ENCODE measurements around the gene CDH15.
"Not testable (repeated sequence)": the region's sequence is repeated elsewhere in the genome, so short reads cannot be mapped to it uniquely, and the experiment has no call there.

Gene CDH15

DNA sequence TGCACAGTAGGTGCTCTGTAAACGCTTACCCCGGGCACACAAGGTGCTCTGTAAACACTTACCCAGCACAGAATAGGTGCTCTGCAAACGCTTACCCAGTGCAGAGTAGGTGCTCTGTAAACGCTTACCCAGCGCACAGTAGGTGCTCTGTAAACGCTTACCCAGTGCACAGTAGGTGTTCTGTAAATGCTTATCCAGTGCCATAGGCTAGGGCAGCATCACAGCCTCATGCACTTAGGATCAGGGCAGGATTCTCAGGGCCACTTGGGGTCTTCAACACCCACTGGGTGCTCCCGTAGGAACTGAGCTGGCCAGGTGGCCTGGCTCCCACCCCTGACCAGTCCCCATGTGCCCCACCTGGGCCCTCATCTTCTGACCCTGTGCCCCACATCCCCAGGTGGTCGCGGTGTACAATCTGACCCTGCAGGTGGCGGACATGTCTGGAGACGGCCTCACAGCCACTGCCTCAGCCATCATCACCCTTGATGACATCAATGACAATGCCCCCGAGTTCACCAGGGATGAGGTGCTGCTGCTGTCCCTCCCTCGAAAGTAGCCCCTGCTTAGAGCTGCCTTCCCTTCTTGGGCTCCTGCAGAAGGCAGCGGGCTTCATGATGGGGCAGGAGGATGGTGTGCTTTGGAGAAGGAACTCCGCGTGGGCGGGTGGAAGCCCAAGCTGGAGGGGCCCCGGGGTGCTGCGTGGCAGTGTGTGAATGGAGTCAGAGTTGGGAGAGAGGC is 15.7 kb downstream of the CDH15 start:
- DNase-seq (ENCODE audit: low read depth, low spot score) = no peak

DNA sequence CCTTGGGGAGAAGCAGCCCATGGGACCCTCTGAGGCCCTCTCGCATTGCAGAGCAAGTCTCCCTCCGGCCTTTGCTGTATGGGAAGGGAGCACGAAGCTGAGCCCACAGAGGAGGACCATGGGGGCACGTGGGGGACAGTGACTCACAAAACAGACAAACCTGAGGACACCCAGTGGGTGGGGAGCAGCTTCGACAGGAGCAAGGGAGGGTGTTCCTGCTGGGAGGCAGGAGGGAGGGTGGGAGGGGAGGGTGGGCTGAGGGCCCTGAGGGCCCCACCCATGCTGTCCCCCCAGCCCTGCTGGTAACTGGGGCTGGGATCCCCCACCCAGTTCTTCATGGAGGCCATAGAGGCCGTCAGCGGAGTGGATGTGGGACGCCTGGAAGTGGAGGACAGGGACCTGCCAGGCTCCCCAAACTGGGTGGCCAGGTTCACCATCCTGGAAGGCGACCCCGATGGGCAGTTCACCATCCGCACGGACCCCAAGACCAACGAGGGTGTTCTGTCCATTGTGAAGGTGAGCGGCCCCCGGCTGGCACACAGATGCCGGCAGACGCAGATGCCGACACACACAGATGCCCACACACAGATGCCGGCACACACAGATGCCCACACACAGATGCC is 16.3 kb downstream of the CDH15 start:
- no peak for DNase-seq (ENCODE audit: low read depth, low spot score)

DNA sequence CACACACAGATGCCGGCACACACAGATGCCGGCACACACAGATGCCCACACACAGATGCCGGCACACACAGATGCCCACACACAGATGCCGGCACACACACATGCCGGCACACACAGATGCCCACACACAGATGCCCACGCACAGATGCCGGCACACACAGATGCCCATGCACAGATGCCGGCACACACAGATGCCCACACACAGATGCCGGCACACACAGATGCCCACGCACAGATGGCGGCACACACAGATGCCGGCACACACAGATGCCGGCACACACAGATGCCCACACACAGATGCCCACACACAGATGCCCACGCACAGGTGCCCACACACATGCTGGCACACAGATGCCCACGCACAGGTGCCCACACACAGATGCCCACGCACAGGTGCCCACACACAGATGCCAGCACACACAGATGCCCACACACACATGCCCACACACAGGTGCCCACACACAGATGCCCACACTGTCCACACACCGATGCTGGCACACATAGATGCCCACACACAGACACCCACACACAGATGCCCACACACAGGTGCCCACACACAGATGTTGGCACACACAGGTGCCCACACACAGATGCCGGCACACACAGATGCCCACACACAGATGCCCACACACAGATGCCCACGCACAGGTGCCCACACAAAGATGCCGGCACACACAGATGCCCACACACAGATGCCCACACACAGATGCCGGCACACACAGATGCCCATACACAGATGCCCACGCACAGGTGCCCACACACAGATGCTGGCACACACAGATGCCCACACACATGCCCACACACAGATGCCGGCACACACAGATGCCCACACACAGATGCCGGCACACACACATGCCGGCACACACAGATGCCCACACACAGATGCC is 17.2 kb downstream of the CDH15 start:
- not testable (repeated sequence) for DNase-seq (ENCODE audit: low read depth, low spot score)

DNA sequence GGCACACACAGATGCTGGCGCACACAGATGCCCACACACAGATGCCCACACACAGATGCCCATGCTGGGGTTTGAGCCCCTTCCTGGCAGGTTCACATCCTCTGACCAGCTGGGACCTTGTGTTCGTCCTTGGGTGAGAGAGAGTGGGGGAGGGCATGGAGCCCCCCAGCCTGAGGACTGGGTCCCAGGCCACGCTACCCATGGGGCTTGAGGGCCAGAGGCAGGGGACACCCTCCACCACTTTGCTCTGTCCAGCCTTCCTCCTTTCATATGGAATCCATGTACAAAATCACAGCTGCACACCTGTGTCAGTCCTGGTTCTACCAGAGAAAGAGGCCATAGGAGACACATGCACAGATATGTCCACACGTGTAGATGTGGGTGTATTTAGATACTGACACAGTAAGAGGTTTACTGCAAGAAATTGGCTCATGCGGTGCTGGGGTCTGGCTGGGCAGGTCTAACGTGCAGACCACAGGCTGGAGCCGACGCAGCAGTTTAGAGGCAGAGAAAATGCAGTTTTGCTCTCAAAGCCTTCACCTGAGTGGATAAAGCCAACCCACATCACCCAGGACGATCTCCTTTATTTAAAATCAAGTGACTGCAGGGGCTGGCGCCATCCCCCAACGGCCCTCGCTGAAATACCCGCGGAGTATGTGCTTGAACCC is 17.9 kb downstream of the CDH15 start:
- no peak for DNase-seq (ENCODE audit: low read depth, low spot score)

DNA sequence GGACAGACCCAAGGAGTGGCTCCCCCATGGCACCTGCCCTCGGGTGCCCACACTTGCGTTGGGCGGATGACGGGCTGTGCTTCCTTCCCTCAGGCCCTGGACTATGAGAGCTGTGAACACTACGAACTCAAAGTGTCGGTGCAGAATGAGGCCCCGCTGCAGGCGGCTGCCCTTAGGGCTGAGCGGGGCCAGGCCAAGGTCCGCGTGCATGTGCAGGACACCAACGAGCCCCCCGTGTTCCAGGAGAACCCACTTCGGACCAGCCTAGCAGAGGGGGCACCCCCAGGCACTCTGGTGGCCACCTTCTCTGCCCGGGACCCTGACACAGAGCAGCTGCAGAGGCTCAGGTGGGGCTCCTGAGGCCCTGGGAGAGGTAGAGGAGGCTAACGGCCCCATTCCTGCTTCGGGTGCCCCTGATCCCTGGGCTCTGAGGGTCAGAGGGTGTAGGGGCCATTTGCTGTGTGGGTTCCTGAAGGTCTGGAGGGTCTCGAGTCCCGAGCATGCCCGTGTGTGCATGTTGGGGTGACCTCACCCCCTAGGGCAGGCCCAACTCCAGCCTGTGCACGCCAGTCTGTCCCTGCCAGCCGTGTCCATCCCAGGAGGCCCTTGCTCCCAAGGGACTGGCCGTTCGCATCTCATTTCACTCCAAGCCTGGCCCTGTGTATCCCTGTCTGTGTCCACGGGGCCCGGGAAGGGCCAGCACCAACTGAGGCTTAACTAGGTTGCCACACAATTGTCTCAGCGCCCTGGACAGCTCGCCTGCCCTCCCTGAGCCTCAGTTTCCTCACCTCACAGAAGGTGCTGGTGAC is 18.8 kb downstream of the CDH15 start:
- DNase-seq (ENCODE audit: low read depth, low spot score) = no peak

DNA sequence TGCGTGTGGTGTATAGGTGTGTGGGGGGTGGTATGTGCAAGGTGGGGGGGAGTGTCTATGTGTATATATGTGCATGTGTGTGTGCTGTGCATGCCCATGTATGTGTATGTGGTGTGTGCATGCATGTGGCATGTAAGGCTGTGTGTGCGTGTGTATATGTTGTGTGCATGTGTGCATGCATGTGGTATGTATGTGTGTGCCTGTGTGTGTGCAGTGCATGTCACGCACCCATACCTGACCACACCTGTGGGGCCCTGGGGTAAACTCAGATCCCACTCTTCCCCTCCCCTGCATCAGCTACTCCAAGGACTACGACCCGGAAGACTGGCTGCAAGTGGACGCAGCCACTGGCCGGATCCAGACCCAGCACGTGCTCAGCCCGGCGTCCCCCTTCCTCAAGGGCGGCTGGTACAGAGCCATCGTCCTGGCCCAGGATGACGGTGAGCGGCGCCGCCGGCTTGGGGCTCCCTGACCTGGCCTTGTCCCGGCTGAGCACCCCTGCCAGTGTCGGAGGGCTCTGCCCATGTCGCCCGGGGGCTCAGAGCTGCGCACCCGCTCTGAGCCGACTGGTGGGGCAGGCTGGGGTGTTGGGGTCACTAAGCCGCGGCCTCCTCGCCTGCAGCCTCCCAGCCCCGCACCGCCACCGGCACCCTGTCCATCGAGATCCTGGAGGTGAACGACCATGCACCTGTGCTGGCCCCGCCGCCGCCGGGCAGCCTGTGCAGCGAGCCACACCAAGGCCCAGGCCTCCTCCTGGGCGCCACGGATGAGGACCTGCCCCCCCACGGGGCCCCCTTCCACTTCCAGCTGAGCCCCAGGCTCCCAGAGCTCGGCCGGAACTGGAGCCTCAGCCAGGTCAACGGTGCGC is 19.7 kb downstream of the CDH15 start:
- no peak for DNase-seq (ENCODE audit: low read depth, low spot score)

DNA sequence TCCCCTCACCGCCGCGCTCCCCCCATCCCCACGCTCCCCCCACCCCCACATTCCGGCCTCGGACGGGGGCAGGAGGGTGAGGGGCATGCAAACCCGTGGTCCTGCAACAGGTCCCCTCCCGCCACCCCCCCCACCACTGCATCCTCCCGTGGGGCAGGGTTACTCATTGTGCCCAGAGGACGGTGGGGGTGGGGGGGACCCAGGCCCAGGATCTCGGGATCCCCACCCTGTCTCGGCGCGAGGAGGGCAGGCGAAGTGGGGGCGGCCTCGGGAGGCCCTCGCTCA is 20.3 kb downstream of the CDH15 start:
- DNase-seq (ENCODE audit: low read depth, low spot score) = no peak

DNA sequence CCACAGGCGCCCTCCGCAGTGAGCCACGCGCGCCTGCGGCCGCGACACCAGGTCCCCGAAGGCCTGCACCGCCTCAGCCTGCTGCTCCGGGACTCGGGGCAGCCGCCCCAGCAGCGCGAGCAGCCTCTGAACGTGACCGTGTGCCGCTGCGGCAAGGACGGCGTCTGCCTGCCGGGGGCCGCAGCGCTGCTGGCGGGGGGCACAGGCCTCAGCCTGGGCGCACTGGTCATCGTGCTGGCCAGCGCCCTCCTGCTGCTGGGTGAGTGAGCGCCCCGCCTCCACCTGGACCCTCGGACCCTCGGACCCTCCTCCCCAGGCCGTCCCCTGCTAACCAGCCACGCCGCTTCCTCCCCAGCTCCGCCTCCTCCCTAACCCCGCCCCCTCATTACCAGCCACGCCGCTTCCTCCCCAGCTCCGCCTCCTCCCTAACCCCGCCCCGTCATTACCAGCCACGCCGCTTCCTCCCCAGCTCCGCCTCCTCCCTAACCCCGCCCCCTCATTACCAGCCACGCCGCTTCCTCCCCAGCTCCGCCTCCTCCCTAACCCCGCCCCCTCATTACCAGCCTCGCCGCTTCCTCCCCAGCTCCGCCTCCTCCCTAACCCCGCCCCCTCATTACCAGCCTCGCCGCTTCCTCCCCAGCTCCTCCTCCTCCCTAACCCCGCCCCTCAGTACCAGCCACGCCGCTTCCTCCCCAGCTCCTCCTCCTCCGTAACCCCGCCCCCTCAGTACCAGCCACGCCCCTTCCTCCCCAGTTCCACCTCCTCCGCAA is 20.8 kb downstream of the CDH15 start:
- DNase-seq (ENCODE audit: low read depth, low spot score) = peak; percentile 89

DNA sequence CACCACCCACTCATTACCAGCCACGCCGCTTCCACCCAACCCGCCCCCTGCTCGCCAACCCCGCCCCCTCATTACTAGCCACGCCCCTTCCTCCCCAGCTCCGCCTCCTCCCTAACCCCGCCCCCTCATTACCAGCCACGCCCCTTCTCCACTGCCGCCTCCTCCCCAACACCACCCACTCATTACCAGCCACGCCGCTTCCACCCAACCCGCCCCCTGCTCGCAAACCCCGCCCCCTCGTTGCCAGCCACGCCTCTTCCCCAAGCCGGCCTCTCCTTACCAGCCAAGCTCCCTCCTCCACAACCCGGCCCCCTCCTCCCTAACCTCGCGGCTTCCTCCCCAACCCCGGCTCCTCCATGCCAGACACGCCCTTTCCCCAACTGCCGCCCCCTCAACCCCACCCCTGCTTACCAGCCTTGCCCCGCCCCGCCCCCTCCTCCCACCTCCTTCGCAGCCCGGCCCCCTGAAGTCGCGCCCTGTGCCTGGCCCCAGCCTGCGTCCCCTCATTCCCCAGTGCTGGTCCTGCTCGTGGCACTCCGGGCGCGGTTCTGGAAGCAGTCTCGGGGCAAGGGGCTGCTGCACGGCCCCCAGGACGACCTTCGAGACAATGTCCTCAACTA is 21.5 kb downstream of the CDH15 start:
- DNase-seq (ENCODE audit: low read depth, low spot score) = peak; percentile 88

DNA sequence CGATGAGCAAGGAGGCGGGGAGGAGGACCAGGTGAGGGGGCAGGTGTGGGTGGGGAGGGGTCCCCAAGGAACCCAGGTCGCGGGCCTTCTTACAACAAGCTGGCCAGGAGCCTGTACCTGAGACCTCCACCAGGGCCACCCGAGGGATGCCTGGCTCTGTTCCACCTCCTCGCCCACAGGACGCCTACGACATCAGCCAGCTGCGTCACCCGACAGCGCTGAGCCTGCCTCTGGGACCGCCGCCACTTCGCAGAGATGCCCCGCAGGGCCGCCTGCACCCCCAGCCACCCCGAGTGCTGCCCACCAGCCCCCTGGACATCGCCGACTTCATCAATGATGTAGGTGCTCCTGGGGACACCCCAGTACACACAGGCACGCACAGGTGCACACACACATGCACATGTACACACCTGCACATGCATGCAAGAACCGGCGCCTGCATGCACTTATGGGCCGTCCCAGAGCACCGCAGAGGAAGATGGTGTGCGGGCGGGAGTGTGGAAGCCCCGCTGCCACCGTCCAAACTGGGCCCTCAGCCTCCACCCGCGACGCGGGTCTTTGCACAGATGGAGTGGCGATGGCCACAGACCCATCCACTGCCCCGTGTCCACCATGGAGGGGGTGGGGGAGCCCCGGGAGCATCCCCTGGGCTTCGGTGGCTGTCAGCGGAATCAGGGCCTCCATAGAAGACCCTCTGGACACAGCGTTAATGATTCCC is 22.2 kb downstream of the CDH15 start:
- DNase-seq (ENCODE audit: low read depth, low spot score) = no peak

DNA sequence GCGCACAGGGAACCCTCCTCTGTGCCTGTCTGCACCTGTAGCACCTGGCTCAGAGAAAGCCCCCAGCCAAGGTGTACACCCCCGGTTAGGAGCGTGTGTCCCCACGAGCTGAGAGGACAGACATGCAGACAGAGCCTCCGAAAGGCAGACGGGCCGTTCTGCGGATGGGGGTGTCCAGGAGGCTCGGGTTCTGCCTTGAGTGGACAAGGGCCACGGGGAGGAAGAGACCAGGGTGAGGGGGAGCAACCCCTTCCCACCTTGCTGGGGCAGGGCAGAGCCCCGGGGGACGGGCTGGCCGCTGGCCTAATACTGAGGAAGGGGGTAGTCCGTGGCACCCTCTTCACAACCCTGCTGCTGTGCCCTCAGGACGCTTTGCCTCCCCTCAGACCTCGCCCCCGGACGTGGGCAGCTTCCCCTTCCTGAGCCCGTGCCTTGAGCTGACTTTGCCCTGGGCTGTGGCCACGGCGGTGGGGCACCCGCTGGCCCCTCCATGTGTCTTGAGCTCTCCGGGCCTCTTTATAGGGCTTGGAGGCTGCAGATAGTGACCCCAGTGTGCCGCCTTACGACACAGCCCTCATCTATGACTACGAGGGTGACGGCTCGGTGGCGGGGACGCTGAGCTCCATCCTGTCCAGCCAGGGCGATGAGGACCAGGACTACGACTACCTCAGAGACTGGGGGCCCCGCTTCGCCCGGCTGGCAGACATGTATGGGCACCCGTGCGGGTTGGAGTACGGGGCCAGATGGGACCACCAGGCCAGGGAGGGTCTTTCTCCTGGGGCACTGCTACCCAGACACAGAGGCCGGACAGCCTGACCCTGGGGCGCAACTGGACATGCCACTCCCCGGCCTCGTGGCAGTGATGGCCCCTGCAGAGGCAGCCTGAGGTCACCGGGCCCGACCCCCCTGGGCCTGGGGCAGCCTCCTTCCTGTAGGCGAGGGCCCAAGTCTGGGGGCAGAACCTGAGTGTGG is 23.1 kb downstream of the CDH15 start:
- DNase-seq (ENCODE audit: low read depth, low spot score) = no peak

DNA sequence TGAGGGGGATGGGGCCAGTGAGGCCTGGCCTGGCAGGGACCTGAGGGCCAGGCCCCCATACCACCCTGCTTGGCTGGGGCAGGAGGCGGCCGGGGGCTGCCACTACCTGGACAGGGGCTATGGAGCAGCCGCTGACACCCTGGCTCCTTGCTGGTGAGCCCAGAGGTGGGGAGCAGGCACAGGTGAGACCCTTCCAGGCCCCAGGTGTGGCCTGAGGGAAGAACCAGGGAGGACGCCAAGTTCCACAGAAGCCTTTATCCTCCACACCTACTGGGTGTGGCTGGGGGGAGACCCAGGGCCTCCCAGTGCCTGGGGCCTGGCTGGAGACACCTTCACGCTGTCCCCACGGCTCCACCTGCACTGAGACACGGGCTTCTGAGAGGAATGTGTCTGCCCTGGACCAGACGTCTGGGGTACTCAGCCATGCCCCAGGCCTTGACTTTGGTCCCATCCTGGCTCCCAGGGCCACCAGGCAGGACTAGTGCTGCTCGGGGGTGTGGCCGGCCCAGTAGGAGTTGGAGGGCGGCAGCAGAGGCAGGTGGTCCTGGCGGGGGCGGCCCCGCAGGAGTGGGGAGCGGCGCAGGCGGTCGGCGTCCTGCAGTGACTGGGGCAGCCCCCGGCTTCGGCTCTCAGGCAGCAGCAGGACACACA is 24.1 kb downstream of the CDH15 start:
- no peak for DNase-seq (ENCODE audit: low read depth, low spot score)

DNA sequence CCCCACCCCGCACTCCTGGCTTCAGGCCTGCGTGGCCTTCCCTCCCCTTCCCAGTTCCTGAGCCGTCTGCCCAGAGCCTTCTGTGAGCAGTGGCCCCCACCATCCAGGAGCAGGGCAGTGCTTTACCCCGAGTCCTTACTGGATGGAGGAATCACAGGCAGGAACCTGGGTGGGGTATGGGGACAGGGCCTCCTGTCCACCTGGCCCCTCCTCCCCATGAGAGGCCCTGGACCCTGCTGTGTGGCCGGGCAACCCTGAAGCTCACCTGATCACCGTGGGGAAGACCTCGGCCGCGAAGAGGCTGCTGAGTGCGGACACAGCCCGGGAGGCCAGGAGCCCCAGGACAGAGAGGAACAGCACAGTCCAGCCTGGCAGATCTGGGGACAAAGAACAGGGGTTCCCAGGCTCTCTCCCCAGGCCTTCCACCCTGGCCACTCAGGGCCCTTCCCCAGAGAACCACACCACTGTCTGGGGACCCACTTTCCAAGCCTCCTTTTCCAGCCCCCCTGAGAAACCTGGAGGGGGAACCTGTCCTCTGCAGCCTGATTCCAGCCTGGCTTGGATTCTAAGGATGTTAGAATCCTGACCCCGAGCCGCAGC is 25.6 kb downstream of the CDH15 start:
- no peak for DNase-seq (ENCODE audit: low read depth, low spot score)

DNA sequence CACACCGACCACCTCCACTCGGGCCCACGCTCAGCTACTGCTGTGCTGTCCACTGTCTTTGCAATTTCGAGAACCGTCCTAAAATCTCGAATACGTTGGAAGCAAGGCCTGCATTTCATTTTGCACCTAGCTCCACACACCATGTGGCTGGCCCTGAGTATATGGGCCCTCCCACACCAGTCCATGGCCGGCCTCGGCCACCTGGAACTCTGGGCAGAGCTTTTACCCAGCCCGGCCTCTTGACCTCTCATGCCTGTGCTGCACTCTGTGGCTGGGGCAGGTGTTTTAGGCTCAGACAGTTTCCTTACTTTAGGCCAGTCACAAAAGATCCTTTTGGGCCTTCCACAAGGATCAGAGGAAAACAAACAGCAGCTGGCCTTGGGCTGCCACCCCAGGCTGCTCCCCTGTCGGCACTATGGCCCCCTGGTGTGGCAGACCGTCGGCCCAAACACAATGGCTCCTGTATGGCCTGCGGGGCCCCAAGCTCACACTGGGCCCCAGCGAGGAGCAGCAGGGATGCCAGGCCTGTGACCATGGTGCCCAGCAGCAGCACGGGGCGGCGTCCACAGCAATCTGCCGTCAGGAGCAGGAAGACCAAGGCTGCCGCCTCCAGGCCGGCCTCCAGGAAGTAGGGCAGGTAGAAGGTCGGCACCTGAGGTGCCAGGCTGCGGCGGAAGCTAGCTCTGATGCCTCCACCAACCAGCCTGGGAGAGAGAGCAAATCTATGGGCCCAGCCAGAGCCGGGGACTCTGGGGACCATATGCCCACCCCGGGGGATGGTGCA is 26.3 kb downstream of the CDH15 start:
- no peak for DNase-seq (ENCODE audit: low read depth, low spot score)

DNA sequence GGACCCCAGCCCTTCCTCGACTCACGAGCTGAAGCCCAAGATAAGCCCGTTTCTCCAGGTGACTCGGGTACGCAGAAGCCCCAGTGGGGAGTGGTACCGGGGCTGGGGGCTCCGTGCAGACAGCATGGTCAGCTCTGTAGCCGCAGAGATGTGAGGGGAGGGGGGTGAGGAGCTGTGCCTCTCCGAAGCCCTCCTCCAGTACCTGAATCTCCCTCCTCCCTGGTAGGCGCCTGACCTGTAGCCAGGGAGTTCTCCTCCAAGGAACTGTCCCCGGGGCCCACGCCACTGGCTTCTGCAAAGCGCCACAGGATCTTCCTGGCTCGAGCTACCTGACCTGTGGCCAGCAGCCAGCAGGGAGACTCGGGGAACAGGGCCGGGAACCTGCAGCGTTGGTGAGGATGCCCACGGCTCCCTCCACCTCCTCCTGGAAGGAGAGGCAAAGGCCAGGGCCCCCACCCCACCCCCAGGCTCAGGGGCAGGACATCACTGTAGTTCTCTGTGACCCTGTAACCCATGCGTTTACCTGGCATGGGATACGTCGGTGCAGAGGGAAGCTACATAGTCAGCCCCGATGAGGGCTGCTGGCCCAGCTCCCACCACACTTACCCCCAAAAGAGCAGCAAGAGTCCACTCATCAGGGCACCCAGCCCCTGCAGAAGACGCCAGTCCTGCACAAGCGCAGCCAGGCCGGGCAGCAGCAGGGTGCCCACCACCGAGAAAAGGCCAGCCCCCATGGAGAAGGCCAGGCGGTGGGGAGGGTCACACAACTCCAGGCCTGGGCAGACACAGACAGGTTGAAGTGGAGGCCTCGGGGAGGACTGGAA is 27.1 kb downstream of the CDH15 start:
- DNase-seq (ENCODE audit: low read depth, low spot score) = no peak
